ENCODE results near the gene CCNF. TPM values are rescaled to one million over a fixed set of nuclear protein-coding genes. Genes with fewer than 3 reads are reported as not detected.

The CCNF gene
- total and polyA plus RNA-seq, 2 of the 8 experiments (the other 6 are each of a cell fraction or from before 2014, with no cell fraction given) = 15.4 to 54.3 TPM

- no peak overlapping the region for H3K9ac ChIP-seq (replicated peaks in 1 of 4; ENCODE audit: extremely low read depth in 1 of 4, low read depth in 3 of 4, low read length in 3 of 4)
- H3K79me1 ChIP-seq (ENCODE audit: low read depth, low read length) = peaks cover 14% of the 10 kb centered on the region; the same call in 1 of the 2 replicates
- H2BK12ac ChIP-seq (ENCODE audit: low read depth, low read length) = no peak overlapping the region
- H3K4ac ChIP-seq (replicated peaks; ENCODE audit: insufficient read length, low read depth, low read length) = no peak overlapping the region
- H3K4me1 ChIP-seq (replicated peaks in 1 of 4; ENCODE audit: control insufficient read depth in 3 of 4, insufficient read depth in 4 of 4, low read length in 3 of 4) = peaks cover 0 to 22% (median 9%) of the 10 kb centered on the region in 4 experiments; a peak in 5 of 7 replicates
- no peak overlapping the region; the same call in 1 of the 2 replicates for H4K8ac ChIP-seq (ENCODE audit: extremely low read depth, insufficient read depth, low read length)
- H3K79me2 ChIP-seq (ENCODE audit: control insufficient read depth in 1 of 2, insufficient read depth in 2 of 2, low read length in 2 of 2) = peaks cover 0 to 4% of the 10 kb centered on the region in 2 experiments; a peak in 1 of 4 replicates
- no peak overlapping the region for H3K23ac ChIP-seq (ENCODE audit: insufficient read length)
- no peak for FAIRE-seq
- no peak overlapping the region for H4K5ac ChIP-seq (ENCODE audit: insufficient read length, low read depth, low read length)
- H3K18ac ChIP-seq (ENCODE audit: extremely low read depth, low read length) = no peak overlapping the region
- H3K14ac ChIP-seq (ENCODE audit: insufficient read length) = no peak overlapping the region
- H2BK20ac ChIP-seq (ENCODE audit: low read length) = no peak overlapping the region
- peaks cover 18% of the 10 kb centered on the region; the same call in 1 of the 2 replicates for H3K23me2 ChIP-seq (ENCODE audit: low read depth, low read length)
- DNase-seq (ENCODE audit: low read depth in 1 of 2, low spot score in 2 of 2) = no peak
- POLR2A ChIA-PET (ENCODE audit: partially characterized antibody) = interaction anchor here (1.1 to 1.7 kb wide), 2 partner anchors 11 to 277 kb away, joined by 3 to 5 read pairs; no protein-coding TSS in a partner anchor
- CTCF ChIA-PET (ENCODE audit: partially characterized antibody) = interaction anchor here (0.8 to 1.6 kb wide), 4 partner anchors 10 to 25 kb away, joined by 3 to 6 read pairs (median 3); no protein-coding TSS in a partner anchor
- TF ChIP-seq CHD2 (IDR thresholded peaks at IDR 0.05; ENCODE audit: low read length) (no peak), SUZ12 (IDR thresholded peaks at IDR 0.05; ENCODE audit: low read length) (no peak), TAF7 (optimal IDR thresholded peaks at IDR 0.05; ENCODE audit: borderline replicate concordance, low read depth, low read length) (no peak), BCL11A (IDR thresholded peaks at IDR 0.05; ENCODE audit: low read depth in 2 of 2, low read length in 2 of 2) (no peak), EGR1 (IDR thresholded peaks at IDR 0.05; ENCODE audit: borderline replicate concordance, low read depth, low read length) (no peak), CTCF (IDR thresholded peaks at IDR 0.05; ENCODE audit: control extremely low read depth in 1 of 3, insufficient read depth in 1 of 3, low read depth in 1 of 3, low read length in 3 of 3) (no peak), CBX8 (IDR thresholded peaks at IDR 0.05; ENCODE audit: borderline replicate concordance, low read depth, low read length) (no peak), ASH2L (IDR thresholded peaks at IDR 0.05; ENCODE audit: low read length) (no peak)
- 92% methylated on average over 9 of the region's 9 CpGs; no CpG with 5 or more reads in 1 of the 2 experiments for WGBS, 2 experiments (ENCODE audit: extremely low coverage in 1 of 2, insufficient coverage in 1 of 2, insufficient read length in 1 of 2, insufficient replicate concordance in 2 of 2, low coverage in 1 of 2, low lambda C conversion rate in 2 of 2, missing lambda C conversion rate in 1 of 2)
- H3K36me3 ChIP-seq (ENCODE audit: control insufficient read depth in 2 of 4, insufficient read depth in 4 of 4, low read length in 3 of 4) = no peaks in the 10 kb centered on the region
- no peak overlapping the region for H4K91ac ChIP-seq (replicated peaks; ENCODE audit: insufficient read length, low read length)
- peaks cover 9 to 21% of the 10 kb centered on the region in 2 experiments for H4K20me1 ChIP-seq (replicated peaks in 1 of 2; ENCODE audit: control insufficient read depth in 1 of 2, insufficient read depth in 2 of 2, low read length in 2 of 2)
- H3K27me3 ChIP-seq (replicated peaks in 1 of 4; ENCODE audit: control insufficient read depth in 3 of 4, extremely low read depth in 1 of 4, insufficient read depth in 3 of 4, low read length in 3 of 4) = peaks cover 19 to 42% (median 31%) of the 10 kb centered on the region in 4 experiments
- no peak overlapping the region for H2AK5ac ChIP-seq (ENCODE audit: low read depth, low read length)
- H3K4me3 ChIP-seq (ENCODE audit: extremely low read depth in 1 of 4, insufficient read depth in 2 of 4, low read depth in 3 of 4, low read length in 4 of 4) = peak overlapping the region in 1 of 4 experiments; percentile 83; a peak in 1 of 8 replicates
- H3K4me2 ChIP-seq (ENCODE audit: insufficient read depth in 1 of 2, low read depth in 2 of 2, low read length in 2 of 2) = peak overlapping the region; percentile 73 to 83
- H3K9me3 ChIP-seq (ENCODE audit: insufficient read depth in 2 of 2, low read depth in 1 of 2, low read length in 1 of 2) = no peaks in the 10 kb centered on the region
- no peak overlapping the region for H2BK15ac ChIP-seq (ENCODE audit: low read length)
- H3K27ac ChIP-seq (ENCODE audit: low read depth, low read length) = no peak overlapping the region
- no peak overlapping the region for H2BK120ac ChIP-seq (replicated peaks; ENCODE audit: low read depth, low read length)
- no peak overlapping the region for H2BK5ac ChIP-seq (ENCODE audit: low read depth, low read length)
- H3K56ac ChIP-seq (replicated peaks; ENCODE audit: insufficient read length, low read depth, low read length) = no peak overlapping the region
- no peak overlapping the region for H2AFZ ChIP-seq (ENCODE audit: low read length)
Measured at GRCh38 chr16:2476345-2476720, 47.1 kb downstream of the CCNF start.
